MM.1S (cell line): ENCODE results near the gene JPH4.

Experiments used
- CTCF ChIP-seq: fragments of 300-600 bp; sonication (generic); IDR thresholded peaks from 2 replicates; pipeline ENCODE4 v1.5.1; 2016; ENCODE audit warnings: antibody characterized with exemption, low read length, mixed read lengths
- EZH2 ChIP-seq: fragments of 300-600 bp; sonication (generic); optimal IDR thresholded peaks from 2 replicates; pipeline ENCODE3; 2017; ENCODE audit warnings: low read depth, mild to moderate bottlenecking, antibody characterized with exemption, low read length, mixed read lengths
- EZH2phosphoT487 ChIP-seq: fragments of 300-600 bp; sonication (generic); IDR thresholded peaks from 2 replicates; pipeline ENCODE4 v1.6.1; 2018; ENCODE audit warnings: antibody characterized with exemption, low read length

DNA sequence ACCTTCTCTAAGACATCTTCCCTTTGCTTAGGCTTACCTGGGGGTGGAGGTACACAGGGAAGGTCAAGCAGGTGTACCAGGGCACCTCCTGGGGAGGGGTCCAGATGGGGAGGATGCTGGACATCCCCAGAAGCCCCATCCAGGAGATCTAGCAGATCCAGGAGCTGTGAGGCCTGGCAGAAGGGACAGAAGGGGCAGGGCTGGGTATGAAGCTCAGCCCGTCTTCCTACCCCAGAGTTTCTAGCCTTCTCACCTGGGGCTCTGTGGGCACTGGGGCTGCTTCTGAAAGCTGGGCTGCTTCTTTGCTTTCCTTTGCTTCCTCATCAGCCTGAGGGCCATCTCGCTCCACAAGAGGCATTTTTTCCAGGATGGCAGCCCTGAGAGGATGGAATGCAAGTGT lies 17.3 kb downstream of the JPH4 start:
- TF ChIP-seq CTCF, result no peak
- no peak for TF ChIP-seq EZH2
- TF ChIP-seq EZH2phosphoT487, result no peak
